ENCODE measurements around the gene OR1D5. TPM values are rescaled to one million over a fixed set of nuclear protein-coding genes. Genes with fewer than 3 reads are reported as not detected.

Gene OR1D5
- total and polyA plus RNA-seq, 2 donors (not counting 1 experiment from before 2014, with no cell fraction given) = not detected

DNA sequence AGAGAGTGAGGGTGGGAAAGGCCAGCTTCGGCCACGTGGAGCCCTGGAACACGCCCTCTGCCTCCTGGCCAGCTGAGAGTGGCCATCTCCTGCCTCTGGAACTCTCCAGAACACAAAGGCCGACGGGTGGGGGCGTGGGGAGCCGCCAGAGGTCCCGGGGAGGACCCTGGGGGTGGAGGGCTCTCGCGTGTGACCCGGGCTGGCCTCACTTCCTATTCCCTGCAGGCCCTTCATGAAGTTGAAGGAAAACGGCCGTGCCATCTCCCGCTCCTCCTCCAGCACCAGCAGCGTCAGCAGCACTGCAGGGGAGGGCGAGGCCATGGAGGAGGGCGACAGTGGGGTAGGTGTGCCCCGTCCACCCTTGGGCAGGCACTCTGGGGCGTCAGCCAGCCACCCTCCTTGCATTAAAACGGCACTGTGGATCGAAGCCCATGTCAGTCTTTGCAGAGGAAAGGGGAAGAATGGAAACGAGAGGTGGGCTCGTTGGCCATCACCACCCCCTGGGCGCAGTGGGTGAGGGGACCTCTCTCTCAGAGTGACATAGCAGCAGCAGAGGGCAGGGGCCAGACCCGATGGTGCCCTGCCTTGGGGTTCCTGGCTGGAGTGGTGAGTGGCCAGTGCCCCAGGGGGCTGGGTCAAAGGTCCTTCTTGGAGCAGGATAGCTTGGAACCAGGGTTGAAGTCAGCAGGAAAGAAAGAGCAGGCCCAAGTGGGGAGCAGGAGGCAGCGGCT, 37.1 kb downstream of the OR1D5 start:
- H3K79me2 ChIP-seq (ENCODE audit: control insufficient read depth, insufficient read depth, low read length) = no peaks in the 10 kb centered on the region
- H3K9me3 ChIP-seq (ENCODE audit: control extremely low read depth in 1 of 3, control insufficient read depth in 2 of 3, insufficient read depth in 1 of 3, low read length in 2 of 3) = peaks cover 3 to 19% (median 7%) of the 10 kb centered on the region in 3 donors
- Mint-ChIP-seq H3K27ac (no peak overlapping the region), H3K4me1 (no peaks in the 10 kb centered on the region), H3K27me3 (no peaks in the 10 kb centered on the region), H3K9me3 (ENCODE audit: insufficient read depth) (peaks cover 10% of the 10 kb centered on the region), H3K4me3 (no peak overlapping the region)
- ATAC-seq (ENCODE audit: low read depth) (no peak), DNase-seq (no peak)
- H3K27ac ChIP-seq (ENCODE audit: low read length in 2 of 2) = no peak overlapping the region
- no peaks in the 10 kb centered on the region for H4K20me1 ChIP-seq (ENCODE audit: control insufficient read depth, insufficient read depth, low read length, poor library complexity, severe bottlenecking)
- no peaks in the 10 kb centered on the region for H3K4me1 ChIP-seq (ENCODE audit: control insufficient read depth in 2 of 2, insufficient read depth in 2 of 2, low read length in 2 of 2)
- no peak for TF ChIP-seq EZH2 (IDR thresholded peaks at IDR 0.05; ENCODE audit: borderline replicate concordance, insufficient read depth, low read depth, low read length, poor library complexity, severe bottlenecking)
- TF ChIP-seq, protein P1, sequence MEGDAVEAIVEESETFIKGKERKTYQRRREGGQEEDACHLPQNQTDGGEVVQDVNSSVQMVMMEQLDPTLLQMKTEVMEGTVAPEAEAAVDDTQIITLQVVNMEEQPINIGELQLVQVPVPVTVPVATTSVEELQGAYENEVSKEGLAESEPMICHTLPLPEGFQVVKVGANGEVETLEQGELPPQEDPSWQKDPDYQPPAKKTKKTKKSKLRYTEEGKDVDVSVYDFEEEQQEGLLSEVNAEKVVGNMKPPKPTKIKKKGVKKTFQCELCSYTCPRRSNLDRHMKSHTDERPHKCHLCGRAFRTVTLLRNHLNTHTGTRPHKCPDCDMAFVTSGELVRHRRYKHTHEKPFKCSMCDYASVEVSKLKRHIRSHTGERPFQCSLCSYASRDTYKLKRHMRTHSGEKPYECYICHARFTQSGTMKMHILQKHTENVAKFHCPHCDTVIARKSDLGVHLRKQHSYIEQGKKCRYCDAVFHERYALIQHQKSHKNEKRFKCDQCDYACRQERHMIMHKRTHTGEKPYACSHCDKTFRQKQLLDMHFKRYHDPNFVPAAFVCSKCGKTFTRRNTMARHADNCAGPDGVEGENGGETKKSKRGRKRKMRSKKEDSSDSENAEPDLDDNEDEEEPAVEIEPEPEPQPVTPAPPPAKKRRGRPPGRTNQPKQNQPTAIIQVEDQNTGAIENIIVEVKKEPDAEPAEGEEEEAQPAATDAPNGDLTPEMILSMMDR (IDR thresholded peaks at IDR 0.05) = no peak
- H3K4me2 ChIP-seq (replicated peaks; ENCODE audit: low read depth, low read length, poor library complexity, severe bottlenecking) = no peak overlapping the region
- 95% methylated on average over 25 of the region's 26 CpGs for WGBS (ENCODE audit: insufficient coverage)
- no peak overlapping the region for H3K9ac ChIP-seq (ENCODE audit: low read length)
- H3K4me3 ChIP-seq (ENCODE audit: control extremely low read depth in 1 of 5, extremely low read depth in 1 of 5, insufficient read depth in 1 of 5, low read depth in 2 of 5, low read length in 4 of 5) = no peak overlapping the region
- no peak overlapping the region for H2AFZ ChIP-seq (ENCODE audit: insufficient read depth, low read depth, low read length, poor library complexity, severe bottlenecking)
- intact Hi-C loops (cut with micrococcal nuclease) = no loop called here
- H3K27me3 ChIP-seq (replicated peaks in 1 of 4; ENCODE audit: control extremely low read depth in 1 of 4, control insufficient read depth in 3 of 4, insufficient read depth in 4 of 4, low read length in 3 of 4) = no peaks in the 10 kb centered on the region
- CTCF ChIA-PET = no interaction called here
- H3K36me3 ChIP-seq (replicated peaks in 1 of 2; ENCODE audit: control extremely low read depth in 1 of 2, control insufficient read depth in 1 of 2, extremely low read depth in 1 of 2, insufficient read depth in 2 of 2, low read length in 1 of 2) = peaks cover 0 to 63% of the 10 kb centered on the region in 2 experiments
- POLR2A ChIA-PET = no interaction called here

DNA sequence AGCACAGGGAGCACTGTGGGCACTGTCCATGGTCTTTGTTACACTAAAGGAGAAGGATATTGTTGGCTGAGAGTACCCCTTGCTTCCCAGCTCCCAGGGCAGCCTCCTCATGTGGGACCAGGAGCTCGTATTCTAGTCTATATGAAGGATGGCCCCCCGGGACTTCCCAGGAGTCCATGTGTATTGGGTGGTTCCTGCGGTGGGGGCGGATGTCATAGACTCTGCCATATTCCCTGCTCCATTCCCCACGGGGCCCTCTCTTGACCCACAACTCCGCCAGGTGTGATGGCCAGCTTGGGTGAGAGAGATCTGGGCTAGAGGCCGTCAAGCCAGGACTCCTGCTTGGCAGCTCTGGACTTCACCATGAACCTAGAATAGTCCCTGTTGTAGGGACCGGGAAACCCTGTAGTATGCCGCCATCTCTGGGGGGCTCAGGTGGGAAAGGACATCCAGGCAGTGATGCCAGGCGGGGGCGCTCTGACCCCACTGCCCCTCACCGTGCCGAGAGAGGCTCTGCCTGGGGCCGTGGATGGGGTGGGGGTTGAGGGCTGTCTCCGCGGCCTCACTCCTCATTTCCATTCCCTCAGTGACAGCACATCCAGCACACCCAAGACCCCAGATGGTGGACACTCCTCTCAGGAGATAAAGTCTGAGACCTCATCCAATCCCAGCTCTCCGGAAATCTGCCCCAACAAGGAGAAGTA, 37.8 kb downstream of the OR1D5 start:
- Mint-ChIP-seq H3K9me3 (ENCODE audit: insufficient read depth) (peaks cover 10% of the 10 kb centered on the region), H3K27me3 (no peaks in the 10 kb centered on the region), H3K4me3 (no peak overlapping the region), H3K4me1 (no peaks in the 10 kb centered on the region), H3K27ac (no peak overlapping the region)
- intact Hi-C loops (cut with micrococcal nuclease) = no loop called here
- H3K4me3 ChIP-seq (ENCODE audit: control extremely low read depth in 1 of 5, extremely low read depth in 1 of 5, insufficient read depth in 1 of 5, low read depth in 2 of 5, low read length in 4 of 5) = no peak overlapping the region
- H3K4me2 ChIP-seq (replicated peaks; ENCODE audit: low read depth, low read length, poor library complexity, severe bottlenecking) = no peak overlapping the region
- H3K9me3 ChIP-seq (ENCODE audit: control extremely low read depth in 1 of 3, control insufficient read depth in 2 of 3, insufficient read depth in 1 of 3, low read length in 2 of 3) = peaks cover 3 to 19% (median 8%) of the 10 kb centered on the region in 3 donors
- ChIA-PET POLR2A (interaction anchor here (0.5 kb wide), 1 partner anchor 228 kb away, joined by 3 read pairs; no protein-coding TSS in a partner anchor), CTCF (no interaction called here)
- H4K20me1 ChIP-seq (ENCODE audit: control insufficient read depth, insufficient read depth, low read length, poor library complexity, severe bottlenecking) = no peaks in the 10 kb centered on the region
- DNase-seq = no peak
- no peaks in the 10 kb centered on the region for H3K27me3 ChIP-seq (replicated peaks in 1 of 4; ENCODE audit: control extremely low read depth in 1 of 4, control insufficient read depth in 3 of 4, insufficient read depth in 4 of 4, low read length in 3 of 4)
- no peak for ATAC-seq (ENCODE audit: low read depth)
- 97% methylated on average over 3 of the region's 17 CpGs for WGBS (ENCODE audit: insufficient coverage)
- no peaks in the 10 kb centered on the region for H3K79me2 ChIP-seq (ENCODE audit: control insufficient read depth, insufficient read depth, low read length)
- H3K9ac ChIP-seq (ENCODE audit: low read length) = no peak overlapping the region
- no peak overlapping the region for H3K27ac ChIP-seq (ENCODE audit: low read length in 2 of 2)
- no peak for TF ChIP-seq EZH2 (IDR thresholded peaks at IDR 0.05; ENCODE audit: borderline replicate concordance, insufficient read depth, low read depth, low read length, poor library complexity, severe bottlenecking)
- TF ChIP-seq, protein P1 (IDR thresholded peaks at IDR 0.05) = no peak
- H2AFZ ChIP-seq (ENCODE audit: insufficient read depth, low read depth, low read length, poor library complexity, severe bottlenecking) = no peak overlapping the region
- peaks cover 0 to 63% of the 10 kb centered on the region in 2 experiments for H3K36me3 ChIP-seq (replicated peaks in 1 of 2; ENCODE audit: control extremely low read depth in 1 of 2, control insufficient read depth in 1 of 2, extremely low read depth in 1 of 2, insufficient read depth in 2 of 2, low read length in 1 of 2)
- no peaks in the 10 kb centered on the region for H3K4me1 ChIP-seq (ENCODE audit: control insufficient read depth in 2 of 2, insufficient read depth in 2 of 2, low read length in 2 of 2)

Measured in B cell (primary cell).